GM23338 (cell line): ENCODE measurements around the gene CDKN2AIPNL.

Experiments used
- CREB1 ChIP-seq: fragments of 250-450 bp; sonication (Bioruptor Pico); IDR thresholded peaks from 2 replicates; pipeline ENCODE4 v1.5.0; 2020; ENCODE audit warnings: low read depth, mild to moderate bottlenecking, moderate library complexity
- CTCF ChIP-seq, 2 experiments: fragments of 200-600 bp in 1 of 2; sonication (generic) in 1 of 2; conservative IDR thresholded peaks; 2 replicates each; pipeline versions ENCODE4 v1.5.1 to v1.6.1; 2016 to 2017; ENCODE audit warnings: antibody characterized with exemption in 2 of 2, low read depth in 2 of 2, mild to moderate bottlenecking in 2 of 2, moderate library complexity in 1 of 2
- EZH2 ChIP-seq: fragments of 200-600 bp; sonication (generic); IDR thresholded peaks from one replicate; pipeline ENCODE4 v1.8.0; 2017; ENCODE audit warnings: antibody characterized with exemption, mild to moderate bottlenecking, low read depth; ENCODE audit not compliant: unreplicated experiment
- EZH2phosphoT487 ChIP-seq: fragments of 200-600 bp; sonication (generic); IDR thresholded peaks from one replicate; pipeline ENCODE4 v1.8.1; 2018; ENCODE audit warnings: antibody characterized with exemption; ENCODE audit not compliant: unreplicated experiment
- NANOG ChIP-seq: IDR thresholded peaks from 2 replicates; pipeline ENCODE4 v1.6.1; 2016; ENCODE audit warnings: antibody characterized with exemption, borderline replicate concordance
- POLR2AphosphoS5 ChIP-seq: IDR thresholded peaks from 2 replicates; pipeline ENCODE4 v1.6.1; 2016; ENCODE audit warnings: antibody characterized with exemption, low read depth
- REST ChIP-seq: IDR thresholded peaks from one replicate; pipeline ENCODE4 v1.6.1; 2018; ENCODE audit warnings: antibody characterized with exemption; ENCODE audit not compliant: unreplicated experiment
- ZNF114 ChIP-seq: fragments of 250-450 bp; sonication (Bioruptor Pico); IDR thresholded peaks from 2 replicates; pipeline ENCODE4 v1.5.0; 2020; ENCODE audit warnings: mild to moderate bottlenecking, moderate library complexity

- TF ChIP-seq CTCF (conservative IDR thresholded peaks at IDR 0.05; ENCODE audit: low read depth in 2 of 2) (no peak), EZH2phosphoT487 (no peak), POLR2AphosphoS5 (no peak), REST (no peak), NANOG (no peak), EZH2 (no peak), CREB1 (no peak), ZNF114 (CRISPR knock-in tag) (no peak)
These were observed 28.6 kb upstream of the CDKN2AIPNL start for GRCh38 chr5:134440201-134440755.
